Measurements from ENCODE around the gene SEC61B.

GRCh38 chr9:99238331-99238730 is 16.2 kb downstream of the SEC61B start:
- TF ChIP-seq CTCF (IDR thresholded peaks at IDR 0.05) (no peak), POLR2A (IDR thresholded peaks at IDR 0.05) (no peak)
